ENCODE results near the gene TNKS2. TPM values are rescaled to one million over a fixed set of nuclear protein-coding genes. Genes with fewer than 3 reads are reported as not detected.

Gene TNKS2
- total RNA-seq, 1 experiment from 2014 or later, result 12.8 TPM

Other genes starting within 250 kb of the TNKS2 start
- 12.7 and 16.0 TPM in 2 replicates for gene PPP1R3C, start 165.4 kb upstream of the TNKS2 start, total RNA-seq (2014; rRNA removed; shearing (Covaris generic); ENCODE audit: low replicate concordance)
- not detected in 2 replicates for gene FGFBP3, start 111.1 kb downstream of the TNKS2 start, total RNA-seq (2014; rRNA removed; shearing (Covaris generic); ENCODE audit: low replicate concordance)
- gene BTAF1, start 125.3 kb downstream of the TNKS2 start, total RNA-seq (2014; rRNA removed; shearing (Covaris generic); ENCODE audit: low replicate concordance), result 10.1 and 11.4 TPM in 2 replicates